Keratinocyte (primary cell): ENCODE results near the gene OPRL1.

Experiments
- EZH2 ChIP-seq: IDR thresholded peaks from one replicate; pipeline ENCODE4 v1.6.1; 2012; ENCODE audit warnings: inconsistent platforms, mild to moderate bottlenecking, low read length, moderate library complexity
- TF ChIP-seq, protein P1 (sequence below), 3 experiments: IDR thresholded peaks in 1 of 3; conservative IDR thresholded peaks in 1 of 3; optimal IDR thresholded peaks in 1 of 3; 2 replicates in 2 of 3; 3 replicates in 1 of 3; pipeline versions ENCODE3 to v1.5.1; 2011; ENCODE audit warnings: low read length in 3 of 3, mild to moderate bottlenecking in 3 of 3, moderate library complexity in 2 of 3, control low read depth in 1 of 3, inconsistent platforms in 1 of 3; ENCODE audit not compliant: insufficient read depth in 2 of 3; ENCODE audit errors: extremely low read depth in 1 of 3

- no peak for TF ChIP-seq EZH2
- TF ChIP-seq, protein P1, sequence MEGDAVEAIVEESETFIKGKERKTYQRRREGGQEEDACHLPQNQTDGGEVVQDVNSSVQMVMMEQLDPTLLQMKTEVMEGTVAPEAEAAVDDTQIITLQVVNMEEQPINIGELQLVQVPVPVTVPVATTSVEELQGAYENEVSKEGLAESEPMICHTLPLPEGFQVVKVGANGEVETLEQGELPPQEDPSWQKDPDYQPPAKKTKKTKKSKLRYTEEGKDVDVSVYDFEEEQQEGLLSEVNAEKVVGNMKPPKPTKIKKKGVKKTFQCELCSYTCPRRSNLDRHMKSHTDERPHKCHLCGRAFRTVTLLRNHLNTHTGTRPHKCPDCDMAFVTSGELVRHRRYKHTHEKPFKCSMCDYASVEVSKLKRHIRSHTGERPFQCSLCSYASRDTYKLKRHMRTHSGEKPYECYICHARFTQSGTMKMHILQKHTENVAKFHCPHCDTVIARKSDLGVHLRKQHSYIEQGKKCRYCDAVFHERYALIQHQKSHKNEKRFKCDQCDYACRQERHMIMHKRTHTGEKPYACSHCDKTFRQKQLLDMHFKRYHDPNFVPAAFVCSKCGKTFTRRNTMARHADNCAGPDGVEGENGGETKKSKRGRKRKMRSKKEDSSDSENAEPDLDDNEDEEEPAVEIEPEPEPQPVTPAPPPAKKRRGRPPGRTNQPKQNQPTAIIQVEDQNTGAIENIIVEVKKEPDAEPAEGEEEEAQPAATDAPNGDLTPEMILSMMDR (optimal IDR thresholded peaks at IDR 0.05 in 1 of 3, IDR thresholded peaks at IDR 0.05 in 1 of 3, conservative IDR thresholded peaks at IDR 0.05 in 1 of 3; ENCODE audit: extremely low read depth in 1 of 3, insufficient read depth in 2 of 3, low read length in 3 of 3), result no peak
These were observed 26.6 kb downstream of the OPRL1 start for GRCh38 chr20:64106435-64106961.
